PC-3 (cell line): ENCODE results near the gene INTS1. TPM values are rescaled to one million over a fixed set of nuclear protein-coding genes. Genes with fewer than 3 reads are reported as not detected.

Experiments
- ATAC-seq: fragments of 200-7000 bp; cut with Tn5 transposase; 2 replicates; pipeline ENCODE4 v1.9.1; 2020; ENCODE audit warnings: mild to moderate bottlenecking, moderate library complexity
- BruUV-seq: library from RNA; stranded (reverse); fragments of 400-500 nt; replicated peaks from 2 replicates; lab custom pipeline; 2021; lab: Mats Ljungman, UMichigan
- CTCF ChIA-PET: fragments of 300-600 bp; sonication (Branson Sonifier 250); formaldehyde crosslinking; loops from one replicate; lab custom pipeline; 2022; ENCODE audit warnings: antibody characterized with exemption; lab: Charles Lee
- POLR2A ChIA-PET: fragments of 300-600 bp; sonication (Branson Sonifier 250); formaldehyde crosslinking; loops from one replicate; lab custom pipeline; 2022; ENCODE audit warnings: antibody characterized with exemption; ENCODE audit not compliant: unreplicated experiment; lab: Charles Lee
- DNase-seq: peaks from one replicate; pipeline ENCODE4 v3.0.0-alpha.2; 2015
- H2AFZ ChIP-seq: fragments of 300-600 bp; sonication (generic); 2 replicates; pipeline ENCODE4 v1.6.0; 2016; ENCODE audit warnings: antibody characterized with exemption, low read length
- H3F3A ChIP-seq: fragments of 300-600 bp; sonication (generic); one replicate; pipeline ENCODE4 v1.6.0; 2017; ENCODE audit warnings: antibody characterized with exemption, low read length, control low read depth, mild to moderate bottlenecking; ENCODE audit not compliant: unreplicated experiment
- H3K27ac ChIP-seq: fragments of 300-600 bp; sonication (generic); 2 replicates; pipeline ENCODE4 v1.5.1; 2016; ENCODE audit warnings: mild to moderate bottlenecking, low read length
- H3K27me3 ChIP-seq: fragments of 300-600 bp; sonication (generic); 2 replicates; pipeline ENCODE4 v1.6.1; 2016; ENCODE audit warnings: low read length, mixed read lengths
- H3K36me3 ChIP-seq: fragments of 300-600 bp; sonication (generic); 2 replicates; pipeline ENCODE4 v1.6.1; 2016; ENCODE audit warnings: low read depth, mixed run types, low read length, mixed read lengths
- H3K4me1 ChIP-seq: fragments of 300-600 bp; sonication (generic); 2 replicates; pipeline ENCODE4 v1.5.1; 2016; ENCODE audit warnings: low read length; ENCODE audit not compliant: insufficient read depth
- H3K4me2 ChIP-seq: fragments of 300-600 bp; sonication (generic); 2 replicates; pipeline ENCODE4 v1.6.0; 2016; ENCODE audit warnings: low read length
- H3K4me3 ChIP-seq: fragments of 300-600 bp; sonication (generic); 2 replicates; pipeline ENCODE4 v1.5.1; 2016; ENCODE audit warnings: mild to moderate bottlenecking, low read length, mixed read lengths
- H3K79me2 ChIP-seq: fragments of 300-600 bp; sonication (generic); 2 replicates; pipeline ENCODE4 v1.6.1; 2017; ENCODE audit warnings: low read length, mixed read lengths
- H3K9ac ChIP-seq: fragments of 300-600 bp; sonication (generic); 2 replicates; pipeline ENCODE4 v1.6.0; 2016; ENCODE audit warnings: mild to moderate bottlenecking, low read length
- H3K9me2 ChIP-seq: fragments of 300-600 bp; sonication (generic); replicated peaks from 2 replicates; pipeline ENCODE4 v1.6.1; 2016; ENCODE audit warnings: mixed run types, low read length, mixed read lengths
- H3K9me3 ChIP-seq: fragments of 300-600 bp; sonication (generic); 2 replicates; pipeline ENCODE4 v1.6.1; 2016; ENCODE audit warnings: low read length, mixed read lengths
- H4K20me1 ChIP-seq: fragments of 300-600 bp; sonication (generic); 2 replicates; pipeline ENCODE4 v1.6.1; 2016; ENCODE audit warnings: low read length, mixed read lengths
- CTCF ChIP-seq: fragments of 300-600 bp; sonication (generic); conservative IDR thresholded peaks from 2 replicates; pipeline ENCODE4 v1.5.1; 2017; ENCODE audit warnings: antibody characterized with exemption, low read depth, mild to moderate bottlenecking, low read length
- EZH2 ChIP-seq: fragments of 300-600 bp; sonication (generic); IDR thresholded peaks from one replicate; pipeline ENCODE4 v1.6.1; 2017; ENCODE audit warnings: antibody characterized with exemption, mild to moderate bottlenecking, low read length; ENCODE audit not compliant: unreplicated experiment
- EZH2phosphoT487 ChIP-seq: fragments of 300-600 bp; sonication (generic); IDR thresholded peaks from 2 replicates; pipeline ENCODE4 v1.6.1; 2018; ENCODE audit warnings: mild to moderate bottlenecking, antibody characterized with exemption, low read length, borderline replicate concordance
- intact Hi-C: fragments of 100-400 bp; cut with micrococcal nuclease; formaldehyde crosslinking; loops from 2 replicates; pipeline ENCODE4 v1.9.0; 2023
- total RNA-seq: library from RNA; depleted of rRNA; stranded (reverse); fragments of >200 nt; gene quantifications from 2 replicates; pipeline ENCODE4 v1.2.3, GENCODE V29; 2014

INTS1 gene
- total RNA-seq, 1 experiment from 2014 or later = 62.9 TPM

GRCh38 chr7:1475393-1475792 lies 28.8 kb downstream of the INTS1 start:
- no peak overlapping the region for H3K4me3 ChIP-seq
- no peaks in the 10 kb centered on the region for H3K79me2 ChIP-seq
- H3K27ac ChIP-seq = no peak overlapping the region
- H3K4me1 ChIP-seq = no peaks in the 10 kb centered on the region
- H3K9ac ChIP-seq = no peak overlapping the region
- TF ChIP-seq EZH2 (no peak), EZH2phosphoT487 (no peak), CTCF (no peak)
- H3K27me3 ChIP-seq = no peaks in the 10 kb centered on the region
- no peaks in the 10 kb centered on the region for H3K9me2 ChIP-seq
- intact Hi-C loops = no loop called here
- no TSS peak for BruUV-seq
- H3K4me2 ChIP-seq = no peak overlapping the region
- no peaks in the 10 kb centered on the region for H4K20me1 ChIP-seq
- POLR2A ChIA-PET = no interaction called here
- no peaks in the 10 kb centered on the region for H3K9me3 ChIP-seq
- DNase-seq (no peak), ATAC-seq (no peak)
- peaks cover 11% of the 10 kb centered on the region; the same call in 1 of the 2 replicates for H3K36me3 ChIP-seq
- no peak overlapping the region for H2AFZ ChIP-seq
- H3F3A ChIP-seq = no peaks in the 10 kb centered on the region
- CTCF ChIA-PET = no interaction called here

GRCh38 chr7:1474736-1475135 lies 29.5 kb downstream of the INTS1 start:
- no peaks in the 10 kb centered on the region for H3K9me2 ChIP-seq
- BruUV-seq = no TSS peak
- no peaks in the 10 kb centered on the region for H3K4me1 ChIP-seq
- H3K9me3 ChIP-seq = no peaks in the 10 kb centered on the region
- no peaks in the 10 kb centered on the region for H4K20me1 ChIP-seq
- ATAC-seq (no peak), DNase-seq (no peak)
- intact Hi-C loops = loop anchor here (1.0 kb wide), 1 partner anchor 15 kb away; the partner anchor contains the start of gene MICALL2
- H3K27ac ChIP-seq = no peak overlapping the region
- no peak for TF ChIP-seq EZH2
- no peak for TF ChIP-seq CTCF
- no peak for TF ChIP-seq EZH2phosphoT487
- ChIA-PET CTCF (interaction anchor here (1.3 kb wide), 1 partner anchor 36 kb away, joined by 4 read pairs; no protein-coding TSS in a partner anchor), POLR2A (no interaction called here)
- peaks cover 11% of the 10 kb centered on the region; the same call in 1 of the 2 replicates for H3K36me3 ChIP-seq
- no peaks in the 10 kb centered on the region for H3K27me3 ChIP-seq
- no peaks in the 10 kb centered on the region for H3K79me2 ChIP-seq
- H3F3A ChIP-seq = no peaks in the 10 kb centered on the region
- H3K4me2 ChIP-seq = no peak overlapping the region
- no peak overlapping the region for H2AFZ ChIP-seq
- H3K9ac ChIP-seq = no peak overlapping the region
- no peak overlapping the region for H3K4me3 ChIP-seq

GRCh38 chr7:1473864-1474512 lies 30.2 kb downstream of the INTS1 start:
- ChIA-PET CTCF (interaction anchor here (1.3 kb wide), 1 partner anchor 35 kb away, joined by 4 read pairs; no protein-coding TSS in a partner anchor), POLR2A (no interaction called here)
- intact Hi-C loops = loop anchor here (1.0 kb wide), 1 partner anchor 15 kb away; the partner anchor contains the start of gene MICALL2
- DNase-seq (peak; percentile 81), ATAC-seq (peak; percentile 84)
- Histone ChIP-seq H3K9me2 (no peaks in the 10 kb centered on the region), H4K20me1 (no peaks in the 10 kb centered on the region), H3K4me3 (no peak overlapping the region), H2AFZ (no peak overlapping the region), H3K4me1 (no peaks in the 10 kb centered on the region), H3K27ac (no peak overlapping the region), H3K27me3 (no peaks in the 10 kb centered on the region), H3K36me3 (peaks cover 11% of the 10 kb centered on the region; the same call in 1 of the 2 replicates), H3F3A (no peaks in the 10 kb centered on the region), H3K4me2 (no peak overlapping the region), H3K9ac (no peak overlapping the region), H3K79me2 (no peaks in the 10 kb centered on the region), H3K9me3 (no peaks in the 10 kb centered on the region)
- BruUV-seq = no TSS peak
- TF ChIP-seq CTCF (peak; percentile 78), EZH2phosphoT487 (no peak)
